Epithelial cell of esophagus (primary cell): ENCODE results near the gene KCNK3.

Experiments
- DNase-seq: peaks from one replicate; pipeline ENCODE4 v3.0.0; 2010; ENCODE audit warnings: low read depth
- H3K4me3 ChIP-seq: 2 replicates; pipeline ENCODE4 v1.5.1; 2011; ENCODE audit warnings: mild to moderate bottlenecking, low read length, control low read depth
- CTCF ChIP-seq: IDR thresholded peaks from 2 replicates; pipeline ENCODE4 v1.5.1; 2011; ENCODE audit warnings: low read depth, mild to moderate bottlenecking, low read length, control low read depth, inconsistent platforms; ENCODE audit not compliant: insufficient read depth; ENCODE audit errors: missing control alignments

KCNK3 gene

GRCh38 chr2:26765475-26766200 lies 73.1 kb downstream of the KCNK3 start:
- peak overlapping the region; percentile 95 for H3K4me3 ChIP-seq
- peak; percentile 72 for DNase-seq
- TF ChIP-seq CTCF, result no peak

DNA sequence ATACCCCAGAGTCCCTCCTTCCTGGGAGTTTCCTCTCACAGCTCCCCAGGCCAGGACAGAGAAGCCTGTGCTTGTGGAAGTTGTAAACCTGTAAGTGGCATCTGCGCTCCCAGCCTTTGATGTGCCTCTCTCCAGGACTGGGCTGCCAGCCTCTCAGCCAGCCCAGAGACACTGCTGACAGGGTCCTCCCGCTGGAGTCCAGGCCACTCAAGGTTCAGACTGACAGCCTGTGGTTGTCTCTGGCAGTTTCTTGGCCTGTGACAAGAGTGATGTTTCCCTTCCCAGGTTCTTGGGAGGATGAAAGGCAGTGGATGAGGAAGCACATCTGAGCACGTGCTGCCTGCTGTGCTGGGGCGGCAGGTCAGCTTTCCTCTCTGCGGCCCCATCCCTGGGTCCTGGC lies 74.6 kb downstream of the KCNK3 start:
- no peak overlapping the region for H3K4me3 ChIP-seq
- TF ChIP-seq CTCF, result no peak
- DNase-seq, result no peak

DNA sequence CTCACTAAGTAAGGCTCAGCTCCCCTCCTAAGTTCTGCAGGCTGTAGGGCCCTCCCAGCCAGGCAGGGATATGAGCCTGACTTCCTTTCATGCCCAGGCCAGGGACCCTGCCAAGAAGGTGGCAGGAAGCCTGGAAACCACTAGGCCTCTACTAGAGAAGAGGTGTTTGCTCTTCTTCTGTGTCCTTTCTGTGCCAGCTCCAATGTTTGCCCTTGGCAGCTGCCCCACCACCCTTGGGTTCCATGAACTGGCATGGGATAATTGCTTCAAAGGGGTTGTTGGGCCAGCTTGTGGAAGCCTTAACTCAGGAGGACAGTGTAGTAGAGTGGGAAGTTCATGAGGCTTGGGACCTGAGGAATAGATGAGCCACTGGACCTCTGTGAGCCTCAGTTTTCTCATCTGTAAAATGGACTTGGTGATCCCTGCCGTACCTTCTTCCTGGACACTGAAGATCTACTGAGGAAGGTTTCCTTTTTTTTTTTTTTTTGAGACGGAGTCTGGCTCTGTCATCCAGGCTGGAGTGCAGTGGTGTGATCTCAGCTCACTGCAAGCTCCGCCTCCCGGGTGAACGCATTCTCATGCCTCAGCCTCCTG lies 75.5 kb downstream of the KCNK3 start:
- no peak overlapping the region for H3K4me3 ChIP-seq
- no peak for DNase-seq
- no peak for TF ChIP-seq CTCF

DNA sequence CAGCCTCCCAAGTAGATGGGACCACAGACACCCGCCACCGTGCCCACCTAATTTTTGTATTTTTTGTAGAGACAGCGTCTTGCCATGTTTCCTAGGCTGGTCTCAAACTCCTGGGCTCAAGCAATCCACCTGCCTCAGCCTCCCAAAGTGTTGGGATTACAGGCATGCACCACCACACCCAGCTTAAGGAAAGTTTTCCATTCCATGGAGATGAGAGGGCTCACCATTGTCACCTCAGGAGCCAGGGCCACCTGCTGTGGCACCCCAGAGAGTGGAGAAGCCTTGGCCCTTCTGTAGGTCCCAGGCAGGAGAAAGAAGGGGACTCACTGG lies 76.2 kb downstream of the KCNK3 start:
- no peak for TF ChIP-seq CTCF
- DNase-seq, result no peak
- H3K4me3 ChIP-seq, result no peak overlapping the region

GRCh38 chr2:26769089-26769761 lies 76.7 kb downstream of the KCNK3 start:
- no peak overlapping the region for H3K4me3 ChIP-seq
- DNase-seq, result peak; percentile 87
- no peak for TF ChIP-seq CTCF

GRCh38 chr2:26770986-26771586 lies 78.6 kb downstream of the KCNK3 start:
- peak; percentile 89 for DNase-seq
- no peak overlapping the region for H3K4me3 ChIP-seq
- peak; percentile 54 for TF ChIP-seq CTCF
